Eye (tissue), 1 donor: ENCODE results near the gene IFNA6.

Experiments used
- DNase-seq: peaks from one replicate; pipeline ENCODE4 v3.0.0-alpha.2; 2015

The IFNA6 gene

DNA sequence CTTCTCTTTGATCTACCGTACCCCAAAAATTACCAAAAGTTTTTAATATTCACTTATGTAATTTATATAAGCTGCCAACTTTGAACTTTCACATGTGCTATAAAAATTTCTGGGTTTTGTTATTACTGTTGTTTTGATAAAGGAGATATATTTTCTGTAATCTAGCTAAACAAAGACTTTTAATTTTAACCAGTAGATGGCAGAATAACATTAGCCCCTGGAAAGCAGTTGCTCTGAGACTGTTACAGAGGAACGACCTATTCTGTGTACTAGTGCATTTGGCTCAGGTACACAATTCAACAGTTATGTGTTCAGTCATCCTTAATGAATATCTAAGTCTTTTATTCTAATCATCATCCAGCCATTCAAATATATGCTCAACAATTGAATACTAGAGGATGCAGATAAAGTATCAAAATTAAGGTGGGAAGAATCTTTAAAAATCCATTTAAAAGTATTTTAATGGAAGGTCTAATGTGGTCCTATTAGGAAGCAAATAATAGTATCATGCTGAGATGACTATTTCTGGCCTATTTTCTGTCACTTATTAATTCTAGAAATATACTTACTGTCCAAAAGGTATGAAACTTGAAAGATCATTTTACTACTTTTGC lies 24.1 kb downstream of the IFNA6 start:
- DNase-seq, result peak; percentile 67

DNA sequence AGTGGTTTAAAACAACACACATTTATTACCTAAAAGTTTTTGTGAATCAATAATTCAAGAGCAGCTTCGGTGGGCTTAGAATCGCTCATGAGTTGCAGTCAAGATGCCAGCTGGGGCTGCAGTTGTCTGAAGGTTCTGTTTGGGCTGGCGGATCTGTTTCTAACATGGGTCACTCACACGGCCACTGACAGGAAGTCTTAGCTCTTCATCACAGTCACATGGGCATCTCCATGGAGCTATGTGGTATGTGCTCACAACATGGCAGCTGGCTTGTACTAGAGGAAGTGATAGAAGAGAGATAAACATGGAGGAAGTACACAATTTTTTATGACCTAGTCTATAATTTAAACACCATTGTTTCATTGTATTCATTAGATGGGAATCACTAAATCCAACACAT lies 26.6 kb downstream of the IFNA6 start:
- no peak for DNase-seq

DNA sequence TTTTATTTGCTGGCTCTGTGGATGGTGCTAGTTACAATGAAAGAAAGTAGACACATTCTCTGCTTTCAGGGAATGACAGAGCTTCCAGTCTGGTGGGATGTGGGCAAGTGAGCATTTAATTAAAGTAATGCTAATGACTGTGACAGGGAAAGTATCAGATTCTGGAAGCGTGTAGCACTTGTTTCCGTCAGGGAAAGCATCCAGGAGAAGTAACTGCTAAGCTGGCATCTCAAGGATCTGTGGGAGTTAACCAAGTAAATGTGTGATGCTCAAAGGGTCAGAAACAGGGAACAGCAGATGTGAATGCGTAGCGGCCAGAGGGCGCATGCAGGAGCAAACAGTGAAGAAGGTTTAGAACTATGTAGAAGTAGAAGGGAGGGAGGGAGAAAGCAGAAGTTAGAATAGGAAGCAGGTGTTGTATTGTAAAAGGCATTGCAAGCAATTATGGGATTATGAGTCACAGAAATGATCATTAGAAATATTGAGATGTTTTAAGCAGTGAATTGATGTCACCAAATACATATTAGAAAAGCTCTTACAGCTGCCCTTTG lies 27.7 kb downstream of the IFNA6 start:
- no peak for DNase-seq

DNA sequence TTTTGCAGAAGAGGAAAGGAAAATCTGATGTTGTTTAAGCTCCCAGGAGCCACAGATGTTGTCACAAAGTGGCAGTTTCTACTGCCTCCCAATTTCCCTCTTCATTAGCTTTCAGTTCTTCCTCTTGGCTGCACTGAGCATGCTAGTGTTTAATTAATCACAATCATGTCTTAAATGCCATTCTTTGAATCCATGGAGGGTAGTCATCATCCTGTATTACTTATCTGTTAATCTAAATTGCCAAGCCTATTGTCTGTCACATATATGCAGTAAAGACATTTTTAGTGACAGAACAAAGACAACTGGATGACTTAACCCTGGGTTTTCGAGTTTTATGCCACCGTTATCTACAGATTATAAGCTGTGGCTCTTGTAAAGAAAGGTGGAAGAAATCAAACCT lies 30.2 kb downstream of the IFNA6 start:
- DNase-seq, result peak; percentile 65

DNA sequence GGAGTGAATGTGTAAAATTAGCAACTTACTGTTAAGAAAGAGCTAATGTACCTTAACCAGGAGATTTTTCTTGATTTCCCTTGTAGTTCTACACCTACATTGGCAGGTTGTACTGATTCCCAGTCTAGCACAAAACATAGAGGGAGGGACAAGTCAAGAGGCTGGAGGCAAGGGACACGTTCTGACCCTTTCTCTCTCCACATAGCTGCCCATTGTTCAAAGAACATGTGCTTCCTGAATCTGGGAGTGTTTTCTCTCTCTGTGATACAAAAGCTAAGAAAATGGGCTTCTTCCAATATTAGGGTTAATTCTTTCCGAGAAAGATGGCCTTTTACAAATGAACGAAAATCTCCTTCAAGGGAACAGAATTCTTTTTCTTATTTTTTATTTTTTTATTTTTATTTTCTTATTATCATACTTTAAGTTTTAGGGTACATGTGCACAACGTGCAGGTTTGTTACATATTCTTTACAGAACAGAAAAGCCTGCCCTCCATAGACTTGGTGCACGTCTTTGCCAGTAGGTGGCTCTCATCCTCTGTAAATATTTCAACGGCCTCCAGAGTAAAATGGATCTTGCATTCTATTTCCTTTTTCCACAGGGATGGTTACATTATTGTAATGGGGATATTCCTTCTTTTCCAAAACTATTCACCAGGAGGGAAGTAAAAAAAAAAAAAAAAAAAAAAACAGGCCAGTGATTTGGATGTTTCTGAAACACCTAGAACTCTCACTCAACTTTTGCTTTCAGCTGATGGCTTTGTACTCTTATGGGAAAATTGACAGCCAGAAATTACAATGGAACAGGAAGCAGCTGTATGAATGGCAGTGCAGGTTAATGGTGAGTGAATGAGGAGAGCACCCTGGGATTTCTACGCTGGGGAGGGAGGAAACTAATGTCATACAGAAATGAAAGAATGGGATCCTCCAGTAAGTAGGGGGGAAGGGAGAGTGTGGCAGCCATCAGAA lies 32.4 kb downstream of the IFNA6 start:
- DNase-seq, result peak; percentile 82

DNA sequence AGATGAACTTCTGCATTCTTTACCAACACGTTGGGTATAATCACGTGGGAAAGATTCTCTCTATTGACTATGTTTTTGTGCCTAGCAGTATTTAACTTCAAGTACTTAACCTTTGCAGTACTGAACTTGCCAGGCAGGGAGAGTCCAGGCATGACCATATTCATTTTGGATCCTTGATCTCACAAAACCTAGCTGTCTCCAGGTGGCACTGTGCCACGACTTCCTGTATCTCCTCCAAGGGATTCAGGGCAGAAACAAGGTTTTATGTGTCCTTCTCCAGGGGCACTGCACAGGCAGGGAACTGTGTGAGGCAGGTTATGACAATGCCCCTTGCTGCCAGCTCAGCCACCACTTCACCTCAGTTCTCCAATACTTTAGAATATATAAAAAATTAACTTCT lies 33.8 kb downstream of the IFNA6 start:
- no peak for DNase-seq

DNA sequence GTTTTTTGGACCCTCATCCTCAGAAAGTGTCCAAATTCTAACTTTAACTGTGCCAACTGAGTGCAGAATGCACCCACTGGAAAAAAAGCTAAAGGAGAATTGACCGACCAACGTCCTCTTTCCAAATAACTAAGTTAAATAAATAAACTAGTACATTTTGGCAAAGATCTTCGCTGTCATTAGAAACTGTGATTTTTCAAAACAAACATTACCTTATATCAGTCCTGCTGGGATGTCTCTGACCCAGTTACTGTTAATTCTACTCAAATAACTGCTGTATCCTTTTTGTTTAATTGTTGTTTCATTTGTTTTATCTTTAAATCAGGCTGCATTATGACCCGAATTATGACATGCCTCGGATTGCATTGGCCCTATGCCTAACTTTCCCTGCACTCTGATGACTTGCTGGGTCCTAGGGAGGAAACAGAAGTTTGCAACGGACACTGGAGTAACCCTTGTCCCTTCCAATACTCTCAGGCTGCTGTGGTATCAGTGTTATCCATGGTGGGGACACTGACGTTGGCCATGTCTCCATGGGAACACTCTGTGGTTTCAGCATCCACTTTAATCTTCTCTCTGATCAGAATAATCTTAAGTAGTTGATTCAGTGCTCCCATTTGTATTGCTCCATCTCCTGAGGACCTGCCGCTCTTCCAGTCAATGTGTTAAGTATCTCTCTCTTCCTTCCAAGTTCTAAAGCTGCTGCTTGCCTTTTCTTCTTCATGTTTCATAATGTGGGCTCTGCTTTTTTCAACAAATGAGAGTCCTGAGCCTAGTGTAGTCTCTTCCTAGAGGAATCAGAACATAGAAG lies 34.5 kb downstream of the IFNA6 start:
- DNase-seq, result no peak

DNA sequence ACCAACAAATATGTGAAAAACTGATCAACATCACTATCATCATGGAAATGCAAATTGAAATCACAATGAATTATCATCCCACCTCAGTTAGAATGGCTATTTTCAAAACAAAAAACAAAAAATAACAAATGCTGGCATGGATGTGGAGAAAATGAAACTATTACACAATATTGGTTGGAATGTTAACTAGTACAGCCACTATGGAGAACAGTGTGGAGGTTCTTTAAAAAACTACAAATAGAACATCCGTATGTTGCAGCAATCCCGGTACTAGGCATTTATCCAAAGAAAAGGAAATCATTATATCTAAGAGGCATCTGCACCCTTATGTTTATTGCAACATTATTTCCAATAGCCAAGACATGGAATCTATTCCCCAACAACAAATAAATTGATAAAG lies 36.5 kb downstream of the IFNA6 start:
- no peak for DNase-seq

DNA sequence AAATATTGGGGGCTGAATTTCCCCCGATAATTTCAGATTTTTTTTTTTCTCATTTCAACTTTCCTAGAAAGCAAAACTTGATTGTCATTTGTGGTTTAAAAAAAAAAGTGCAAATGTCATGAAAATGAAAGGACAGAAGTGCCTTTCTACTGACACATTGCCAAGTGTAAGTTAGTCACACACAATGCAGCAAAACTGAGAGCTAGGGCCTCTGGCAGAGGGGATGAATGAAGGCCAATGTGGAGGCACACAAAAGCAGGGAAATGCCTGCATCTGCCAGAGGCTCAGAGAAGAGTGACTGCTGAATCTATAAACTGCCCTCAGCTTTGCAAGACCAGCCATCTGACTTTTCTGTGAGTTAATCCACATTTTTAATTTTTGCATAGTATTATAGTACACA lies 38.8 kb downstream of the IFNA6 start:
- no peak for DNase-seq

DNA sequence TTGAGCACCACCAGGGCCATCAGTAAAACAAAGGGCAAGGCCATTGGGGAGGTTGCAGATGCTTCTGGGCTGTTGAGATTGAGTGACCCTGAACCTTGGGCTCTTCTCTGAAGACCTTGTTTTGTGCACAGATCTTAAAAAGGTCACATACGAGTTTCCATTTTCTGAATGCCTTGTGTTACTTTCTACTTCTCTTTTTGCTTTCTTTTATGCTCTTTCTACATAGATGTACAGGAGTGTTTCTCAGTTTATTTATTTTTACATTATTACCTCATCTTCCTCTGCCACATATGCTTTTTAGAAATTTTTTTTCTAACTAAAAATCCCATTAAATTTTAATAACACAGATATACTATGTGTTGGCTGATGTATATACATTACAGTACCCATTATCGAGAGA lies 45.5 kb downstream of the IFNA6 start, which contains the start of gene IFNA5:
TSS of gene IFNA5 (minus strand) at position 101 of the 400 bp plus-strand sequence. CDS start at position 44, 57 bp downstream.
- no peak for DNase-seq
